Gastroesophageal sphincter (tissue), 3 donors: ENCODE measurements around the gene TAAR6.

Experiments used
- CTCF ChIP-seq, 4 experiments: fragments of 200-600 bp in 2 of 4; fragments of 450-650 bp in 2 of 4; sonication (generic) in 1 of 4; IDR thresholded peaks; one replicate each; pipeline ENCODE4 v1.5.1; 2017 to 2019; ENCODE audit warnings: antibody characterized with exemption in 4 of 4, mild to moderate bottlenecking in 2 of 4, moderate library complexity in 2 of 4
- EP300 ChIP-seq: sonication (generic); formaldehyde crosslinking; IDR thresholded peaks from one replicate; pipeline ENCODE4 v1.6.1; 2017; ENCODE audit warnings: antibody characterized with exemption, mild to moderate bottlenecking
- POLR2A ChIP-seq, 2 donors: fragments of 450-650 bp; IDR thresholded peaks; one replicate each; pipeline ENCODE4 v1.6.1; 2017; ENCODE audit warnings: antibody characterized with exemption in 2 of 2, mild to moderate bottlenecking in 2 of 2, moderate library complexity in 1 of 2
- POLR2AphosphoS5 ChIP-seq: sonication (generic); formaldehyde crosslinking; IDR thresholded peaks from one replicate; pipeline ENCODE4 v1.6.1; 2017; ENCODE audit warnings: antibody characterized with exemption

GRCh38 chr6:132520953-132521352 is 49.2 kb upstream of the TAAR6 start:
- TF ChIP-seq POLR2A (IDR thresholded peaks at IDR 0.05) (no peak), CTCF (IDR thresholded peaks at IDR 0.05) (no peak), POLR2AphosphoS5 (no peak), EP300 (no peak)
